Measurements from ENCODE around the gene SETX. TPM values are rescaled to one million over a fixed set of nuclear protein-coding genes. Genes with fewer than 3 reads are reported as not detected.

SETX gene
- total and polyA plus RNA-seq, 10 of the 15 experiments (the other 5 are each of a cell fraction or from before 2014, with no cell fraction given): 15.8 to 75.7 (median 37.0) TPM

DNA sequence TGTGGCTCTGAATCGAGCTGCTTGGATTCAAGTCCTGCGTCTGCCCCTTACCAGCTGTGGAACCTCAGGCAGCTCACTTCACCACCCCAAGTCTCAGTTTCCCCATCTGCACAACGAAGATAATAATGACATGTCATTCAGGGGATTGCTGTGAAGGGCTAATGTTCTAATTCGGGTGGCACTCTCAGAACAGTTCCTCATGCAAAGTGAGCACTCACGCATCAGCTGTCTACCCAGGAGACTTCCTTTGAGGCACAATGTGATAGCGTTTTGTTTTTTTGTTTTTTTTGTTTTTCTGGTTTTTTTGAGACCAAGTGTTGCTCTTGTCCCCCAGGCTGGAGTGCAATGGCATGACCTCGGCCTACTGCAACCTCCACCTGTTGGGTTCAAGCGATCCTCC lies 136.6 kb downstream of the SETX start (continued):
- TF ChIP-seq, protein P1, sequence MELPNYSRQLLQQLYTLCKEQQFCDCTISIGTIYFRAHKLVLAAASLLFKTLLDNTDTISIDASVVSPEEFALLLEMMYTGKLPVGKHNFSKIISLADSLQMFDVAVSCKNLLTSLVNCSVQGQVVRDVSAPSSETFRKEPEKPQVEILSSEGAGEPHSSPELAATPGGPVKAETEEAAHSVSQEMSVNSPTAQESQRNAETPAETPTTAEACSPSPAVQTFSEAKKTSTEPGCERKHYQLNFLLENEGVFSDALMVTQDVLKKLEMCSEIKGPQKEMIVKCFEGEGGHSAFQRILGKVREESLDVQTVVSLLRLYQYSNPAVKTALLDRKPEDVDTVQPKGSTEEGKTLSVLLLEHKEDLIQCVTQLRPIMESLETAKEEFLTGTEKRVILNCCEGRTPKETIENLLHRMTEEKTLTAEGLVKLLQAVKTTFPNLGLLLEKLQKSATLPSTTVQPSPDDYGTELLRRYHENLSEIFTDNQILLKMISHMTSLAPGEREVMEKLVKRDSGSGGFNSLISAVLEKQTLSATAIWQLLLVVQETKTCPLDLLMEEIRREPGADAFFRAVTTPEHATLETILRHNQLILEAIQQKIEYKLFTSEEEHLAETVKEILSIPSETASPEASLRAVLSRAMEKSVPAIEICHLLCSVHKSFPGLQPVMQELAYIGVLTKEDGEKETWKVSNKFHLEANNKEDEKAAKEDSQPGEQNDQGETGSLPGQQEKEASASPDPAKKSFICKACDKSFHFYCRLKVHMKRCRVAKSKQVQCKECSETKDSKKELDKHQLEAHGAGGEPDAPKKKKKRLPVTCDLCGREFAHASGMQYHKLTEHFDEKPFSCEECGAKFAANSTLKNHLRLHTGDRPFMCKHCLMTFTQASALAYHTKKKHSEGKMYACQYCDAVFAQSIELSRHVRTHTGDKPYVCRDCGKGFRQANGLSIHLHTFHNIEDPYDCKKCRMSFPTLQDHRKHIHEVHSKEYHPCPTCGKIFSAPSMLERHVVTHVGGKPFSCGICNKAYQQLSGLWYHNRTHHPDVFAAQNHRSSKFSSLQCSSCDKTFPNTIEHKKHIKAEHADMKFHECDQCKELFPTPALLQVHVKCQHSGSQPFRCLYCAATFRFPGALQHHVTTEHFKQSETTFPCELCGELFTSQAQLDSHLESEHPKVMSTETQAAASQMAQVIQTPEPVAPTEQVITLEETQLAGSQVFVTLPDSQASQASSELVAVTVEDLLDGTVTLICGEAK (IDR thresholded peaks at IDR 0.05; ENCODE audit: borderline replicate concordance): no peak
- TF ChIP-seq SUPT20H (IDR thresholded peaks at IDR 0.05; ENCODE audit: borderline replicate concordance, control insufficient read depth, low read depth, low read length): no peak

DNA sequence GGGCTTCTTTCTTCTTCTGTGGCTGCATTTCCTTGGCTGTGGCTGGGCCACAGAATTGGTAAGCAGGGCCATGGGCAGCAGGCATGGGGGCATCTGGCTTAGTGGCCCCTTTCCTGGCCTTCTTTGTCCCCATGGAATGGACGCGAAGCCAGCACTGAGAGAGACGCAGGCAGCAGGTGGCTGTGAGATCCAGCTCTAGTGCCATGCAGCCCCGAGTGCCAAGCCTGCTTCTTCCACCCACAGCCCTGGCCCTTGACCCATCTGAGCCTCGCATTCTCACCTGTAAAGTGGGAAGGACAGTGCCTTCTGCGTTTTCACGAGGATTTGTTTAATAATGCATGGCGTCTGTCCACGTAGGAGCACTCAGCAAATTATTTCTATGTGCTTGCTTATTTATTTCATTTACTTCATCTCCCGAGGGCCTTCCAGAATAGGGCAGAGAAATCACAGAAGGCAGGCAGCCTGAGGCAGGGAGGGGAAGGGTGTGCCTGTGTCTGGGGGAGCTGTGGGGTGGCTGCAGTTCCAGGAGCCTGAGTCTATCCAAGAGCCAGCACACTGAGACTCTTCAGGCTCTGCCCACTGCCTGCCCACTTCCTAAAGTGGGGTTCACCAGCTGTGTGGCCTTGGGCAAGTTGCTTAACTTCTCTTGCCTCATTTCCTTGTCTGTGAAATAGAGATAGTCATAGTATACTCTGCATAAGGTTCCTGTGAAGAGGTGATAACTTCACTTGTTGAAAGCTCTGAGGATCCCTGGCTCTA lies 137.7 kb downstream of the SETX start:
- DNase-seq (ENCODE audit: low read depth, low spot score) (no peak), ATAC-seq (no peak), FAIRE-seq (no peak)
- 29% methylated on average over 10 of the region's 10 CpGs for WGBS (ENCODE audit: insufficient coverage, insufficient replicate concordance, low lambda C conversion rate, missing lambda C conversion rate)
- H3K27ac ChIP-seq (ENCODE audit: control insufficient read depth, insufficient read depth): no peak overlapping the region
- TF ChIP-seq NR2F1 (conservative IDR thresholded peaks at IDR 0.05) (no peak), MXI1 (IDR thresholded peaks at IDR 0.05; ENCODE audit: low read depth, low read length) (no peak), RB1 (IDR thresholded peaks at IDR 0.05; ENCODE audit: borderline replicate concordance) (no peak), BCL11A (IDR thresholded peaks at IDR 0.05; ENCODE audit: low read depth, low read length) (no peak), CEBPB (IDR thresholded peaks at IDR 0.05; ENCODE audit: borderline replicate concordance in 1 of 2, low read depth in 2 of 2, low read length in 2 of 2) (no peak), ZNF207 (IDR thresholded peaks at IDR 0.05; ENCODE audit: borderline replicate concordance) (no peak), POLR2A (IDR thresholded peaks at IDR 0.05; ENCODE audit: low read depth, low read length) (no peak), MYB (IDR thresholded peaks at IDR 0.05; ENCODE audit: borderline replicate concordance, low read depth, low read length) (no peak)
- H3K4me3 ChIP-seq: no peak overlapping the region
- H3K36me3 ChIP-seq (ENCODE audit: control insufficient read depth in 2 of 2, insufficient read depth in 2 of 2, low read length in 1 of 2): no peaks in the 10 kb centered on the region
- H2AFZ ChIP-seq (ENCODE audit: control insufficient read depth, low read depth, low read length): no peak overlapping the region
- no peak overlapping the region for H3K9ac ChIP-seq (ENCODE audit: control insufficient read depth, insufficient read depth, low read length)
- no peaks in the 10 kb centered on the region for H3K9me3 ChIP-seq (replicated peaks; ENCODE audit: control insufficient read depth, insufficient read depth, low read length)
- ChIA-PET SMC1A (ENCODE audit: uncharacterized antibody, unreplicated experiment) (interaction anchor here (0.5 kb wide), 1 partner anchor 371 kb away, joined by 3 read pairs; no protein-coding TSS in a partner anchor), POLR2A (no interaction called here), CTCF (no interaction called here), RAD21 (ENCODE audit: unreplicated experiment) (no interaction called here)
- intact Hi-C loops (cut with micrococcal nuclease; ENCODE audit: unreplicated experiment) (no loop called here), in situ Hi-C loops (cut with MboI) (no loop called here)
- no peaks in the 10 kb centered on the region for H4K20me1 ChIP-seq (ENCODE audit: control insufficient read depth, insufficient read depth)
- no TSS peak for BruUV-seq (replicated peaks)
- H3K27me3 ChIP-seq (replicated peaks in 1 of 2; ENCODE audit: control insufficient read depth in 2 of 2, insufficient read depth in 2 of 2, low read length in 1 of 2): peaks cover 7 to 8% of the 10 kb centered on the region in 2 experiments; a peak in 3 of 4 replicates
- no peak overlapping the region for H3K4me2 ChIP-seq (ENCODE audit: control insufficient read depth, insufficient read depth)
- H3K79me2 ChIP-seq (ENCODE audit: control insufficient read depth, insufficient read depth, low read length): no peaks in the 10 kb centered on the region
- no peaks in the 10 kb centered on the region for H3K4me1 ChIP-seq (ENCODE audit: control insufficient read depth, insufficient read depth, low read length)

Measured in GM12878 (cell line).